ENCODE measurements around the gene STAG1. TPM values are rescaled to one million over a fixed set of nuclear protein-coding genes. Genes with fewer than 3 reads are reported as not detected.

The STAG1 gene
- total and polyA plus RNA-seq, 2 of the 13 experiments (the other 11 are each of a cell fraction or from before 2014, with no cell fraction given): 6.2 to 25.9 TPM

DNA sequence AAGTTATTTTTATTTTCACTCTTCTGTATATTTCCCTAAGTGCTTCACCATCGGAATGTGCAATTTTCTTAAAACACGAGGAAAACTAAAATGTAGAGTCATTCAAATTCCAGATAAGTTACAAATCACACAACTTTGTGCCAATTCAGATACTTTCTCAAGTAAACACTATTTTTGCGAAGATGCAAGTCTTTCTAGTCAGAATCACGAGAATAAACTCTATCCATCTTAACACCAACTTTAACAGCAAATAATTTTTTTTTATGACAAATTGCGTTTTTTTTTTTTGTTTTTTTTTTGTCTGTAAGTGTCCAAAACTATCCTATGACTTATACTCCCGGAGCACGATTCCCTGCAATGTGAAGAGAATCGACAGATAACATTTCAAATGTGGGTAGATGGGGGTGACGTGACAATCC, 1.3 kb downstream of the STAG1 start:
- Histone ChIP-seq H3K9ac (ENCODE audit: insufficient read depth, low read depth, low read length) (peak overlapping the region; percentile 84), H3K27ac (ENCODE audit: extremely low read length, insufficient read depth, low read length) (peak overlapping the region; percentile 94), H3K9me3 (ENCODE audit: low read length) (no peaks in the 10 kb centered on the region), H3K27me3 (ENCODE audit: control insufficient read depth in 1 of 2, insufficient read depth in 2 of 2, low read length in 2 of 2) (no peaks in the 10 kb centered on the region), H3K4me3 (replicated peaks in 1 of 3; ENCODE audit: insufficient read depth in 1 of 3, low read depth in 2 of 3, low read length in 3 of 3) (peak overlapping the region; percentile 67 to 74 (median 68)), H3K36me3 (replicated peaks in 1 of 2; ENCODE audit: control insufficient read depth in 1 of 2, insufficient read depth in 2 of 2, low read length in 2 of 2) (no peaks in the 10 kb centered on the region; a peak in 1 of 5 replicates), H3K4me2 (ENCODE audit: low read depth, low read length) (peak overlapping the region; percentile 80), H3K4me1 (ENCODE audit: insufficient read depth, low read length) (peaks cover 31% of the 10 kb centered on the region), H2AFZ (ENCODE audit: low read length) (no peak overlapping the region), H4K20me1 (ENCODE audit: insufficient read depth, low read length) (no peaks in the 10 kb centered on the region), H3K79me2 (ENCODE audit: insufficient read depth, low read length) (peaks cover 52% of the 10 kb centered on the region)
- in situ Hi-C loops (cut with HindIII; ENCODE audit: extremely low pct_ligation_motif_present, low pct_unique_long_range_greater_than_20kb) (loop anchor here (10.0 kb wide), 2 partner anchors 356 to 676 kb away; no protein-coding TSS in a partner anchor), intact Hi-C loops (cut with micrococcal nuclease; ENCODE audit: unreplicated experiment) (loop anchor here (5.0 to 10.0 kb wide), 3 partner anchors 119 to 556 kb away; partner anchors contain the start of gene MSL2)
- ATAC-seq (no peak), DNase-seq (ENCODE audit: low spot score) (no peak), FAIRE-seq (peak; percentile 28)
- ChIA-PET CTCF (ENCODE audit: low intra/inter-chr PET ratio, low total read pairs) (interaction anchor here (0.6 to 1.2 kb wide), 2 partner anchors 347 to 680 kb away, joined by 3 read pairs; no protein-coding TSS in a partner anchor), POLR2A (interaction anchor here (1.8 to 1.9 kb wide), 2 partner anchors 48 to 126 kb away, joined by 5 read pairs; no protein-coding TSS in a partner anchor)
- TF ChIP-seq ZNF777 (CRISPR knock-in tag; IDR thresholded peaks at IDR 0.05) (no peak), NR2F6 (IDR thresholded peaks at IDR 0.05) (0 out of 2 replicates have a peak, but pooled peaks have one; percentile 10), NR2F6 (CRISPR knock-in tag; IDR thresholded peaks at IDR 0.05) (no peak), ZNF317 (CRISPR knock-in tag; IDR thresholded peaks at IDR 0.05) (peak; percentile 81; the same call in 1 of the 2 replicates), KDM4B (CRISPR knock-in tag; IDR thresholded peaks at IDR 0.05) (no peak), FOXC1 (CRISPR knock-in tag; IDR thresholded peaks at IDR 0.05; ENCODE audit: borderline replicate concordance) (no peak), GATA4 (IDR thresholded peaks at IDR 0.05; ENCODE audit: borderline replicate concordance, low read depth) (no peak), ISL2 (CRISPR knock-in tag; IDR thresholded peaks at IDR 0.05) (0 out of 2 replicates have a peak, but pooled peaks have one; percentile 6), BORCS8-MEF2B (CRISPR knock-in tag; IDR thresholded peaks at IDR 0.05) (no peak), ZNF30 (CRISPR knock-in tag; IDR thresholded peaks at IDR 0.05) (no peak), KMT2B (CRISPR knock-in tag; IDR thresholded peaks at IDR 0.05) (peak; percentile 1; the same call in 1 of the 2 replicates), ARID2 (CRISPR knock-in tag; IDR thresholded peaks at IDR 0.05; ENCODE audit: borderline replicate concordance) (no peak; the same call in 1 of the 2 replicates), KDM5A (IDR thresholded peaks at IDR 0.05; ENCODE audit: borderline replicate concordance, low read length) (0 out of 2 replicates have a peak, but pooled peaks have one; percentile 50), ZNF619 (CRISPR knock-in tag; IDR thresholded peaks at IDR 0.05) (no peak)
- TF ChIP-seq, protein P1, sequence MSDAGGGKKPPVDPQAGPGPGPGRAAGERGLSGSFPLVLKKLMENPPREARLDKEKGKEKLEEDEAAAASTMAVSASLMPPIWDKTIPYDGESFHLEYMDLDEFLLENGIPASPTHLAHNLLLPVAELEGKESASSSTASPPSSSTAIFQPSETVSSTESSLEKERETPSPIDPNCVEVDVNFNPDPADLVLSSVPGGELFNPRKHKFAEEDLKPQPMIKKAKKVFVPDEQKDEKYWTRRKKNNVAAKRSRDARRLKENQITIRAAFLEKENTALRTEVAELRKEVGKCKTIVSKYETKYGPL (CRISPR knock-in tag; IDR thresholded peaks at IDR 0.05): no peak
- BruUV-seq (replicated peaks): TSS peak; percentile 77
- under 1% methylated on average over 9 of the region's 9 CpGs for WGBS (ENCODE audit: low lambda C conversion rate)

Data from HepG2 (cell line).